ENCODE data around the gene NBPF8.
"Not testable (repeated sequence)": the region's sequence is repeated elsewhere in the genome, so short reads cannot be mapped to it uniquely, and the experiment has no call there.

- TF ChIP-seq CTCF (IDR thresholded peaks at IDR 0.05; ENCODE audit: borderline replicate concordance, extremely low read depth, low read length, poor library complexity, severe bottlenecking); EZH2 (IDR thresholded peaks at IDR 0.05; ENCODE audit: borderline replicate concordance, low read depth, low read length, severe bottlenecking): not testable (repeated sequence)
Observed at GRCh38 chr1:120391365-120391764, 23.5 kb upstream of the NBPF8 start.

Measured in DND-41 (cell line).